Neuronal stem cell (in vitro differentiated cells): ENCODE results near the gene ANTXR1.

ENCODE experiments used
- DNase-seq: peaks from one replicate; pipeline ENCODE4 v3.0.0-alpha.2; 2013; ENCODE audit warnings: low spot score
- H2AFZ ChIP-seq: one replicate; pipeline ENCODE4 v1.6.1; 2013; ENCODE audit warnings: mild to moderate bottlenecking, low read length, inconsistent platforms
- H2AK5ac ChIP-seq: 2 replicates; pipeline ENCODE4 v1.6.1; 2013; ENCODE audit warnings: low read depth, mild to moderate bottlenecking, inconsistent platforms, low read length, moderate library complexity, mixed read lengths
- H2BK120ac ChIP-seq: 2 replicates; pipeline ENCODE4 v1.6.1; 2013; ENCODE audit warnings: low read depth, mild to moderate bottlenecking, inconsistent platforms, low read length, moderate library complexity, mixed read lengths
- H2BK12ac ChIP-seq: one replicate; pipeline ENCODE4 v1.6.1; 2013; ENCODE audit warnings: low read length, inconsistent platforms
- H2BK15ac ChIP-seq: 2 replicates; pipeline ENCODE4 v1.6.1; 2013; ENCODE audit warnings: mild to moderate bottlenecking, low read length, inconsistent platforms, mixed read lengths
- H2BK5ac ChIP-seq: one replicate; pipeline ENCODE4 v1.6.1; 2013; ENCODE audit warnings: inconsistent platforms, mild to moderate bottlenecking, low read length, moderate library complexity
- H3K14ac ChIP-seq: one replicate; pipeline ENCODE4 v1.6.1; 2013; ENCODE audit warnings: low read length, inconsistent platforms
- H3K18ac ChIP-seq: 2 replicates; pipeline ENCODE4 v1.6.1; 2013; ENCODE audit warnings: low read length, inconsistent platforms
- H3K23ac ChIP-seq: 2 replicates; pipeline ENCODE4 v1.6.1; 2013; ENCODE audit warnings: low read depth, mild to moderate bottlenecking, mixed read lengths, low read length, inconsistent platforms; ENCODE audit not compliant: poor library complexity
- H3K27ac ChIP-seq: replicated peaks from 3 replicates; pipeline ENCODE4 v1.5.1; 2013; ENCODE audit warnings: low read length, inconsistent platforms
- H3K27me3 ChIP-seq, 3 experiments: 2 replicates each; pipeline ENCODE4 v1.6.1; 2013; ENCODE audit warnings: low read length in 3 of 3, mild to moderate bottlenecking in 2 of 3, inconsistent platforms in 1 of 3, low read depth in 1 of 3, mixed read lengths in 1 of 3, moderate library complexity in 1 of 3; ENCODE audit not compliant: control insufficient read depth in 3 of 3, insufficient read depth in 3 of 3
- H3K36me3 ChIP-seq, 2 donors: replicated peaks in 1 of 2; 2 replicates each; pipeline ENCODE4 v1.6.1; 2013; ENCODE audit warnings: low read length in 2 of 2; ENCODE audit not compliant: control insufficient read depth in 2 of 2, insufficient read depth in 2 of 2
- H3K4ac ChIP-seq: 2 replicates; pipeline ENCODE4 v1.6.1; 2013; ENCODE audit warnings: inconsistent platforms, mild to moderate bottlenecking, low read length, moderate library complexity
- H3K4me1 ChIP-seq, 2 donors: 1 replicate in 1 of 2; 2 replicates in 1 of 2; pipeline ENCODE4 v1.6.1; 2013; ENCODE audit warnings: low read length in 2 of 2, low read depth in 1 of 2; ENCODE audit not compliant: control insufficient read depth in 2 of 2, insufficient read depth in 1 of 2
- H3K4me2 ChIP-seq: one replicate; pipeline ENCODE4 v1.6.1; 2013; ENCODE audit warnings: mild to moderate bottlenecking, low read length, inconsistent platforms; ENCODE audit not compliant: insufficient read depth, poor library complexity, severe bottlenecking
- H3K4me3 ChIP-seq, 2 donors: 2 replicates each; pipeline ENCODE4 v1.5.1; 2013; ENCODE audit warnings: low read length in 2 of 2, mild to moderate bottlenecking in 2 of 2, inconsistent platforms in 1 of 2, moderate library complexity in 1 of 2
- H3K79me1 ChIP-seq: one replicate; pipeline ENCODE4 v1.6.1; 2013; ENCODE audit warnings: low read depth, mild to moderate bottlenecking, inconsistent platforms, low read length, moderate library complexity
- H3K9ac ChIP-seq: one replicate; pipeline ENCODE4 v1.6.1; 2013; ENCODE audit warnings: mild to moderate bottlenecking, low read depth, low read length, inconsistent platforms; ENCODE audit not compliant: poor library complexity
- H3K9me3 ChIP-seq, 2 donors: replicated peaks in 1 of 2; 2 replicates each; pipeline versions ENCODE3 to v1.6.1; 2013; ENCODE audit warnings: low read length in 2 of 2, mild to moderate bottlenecking in 2 of 2, inconsistent platforms in 1 of 2, low read depth in 1 of 2, mixed read lengths in 1 of 2, moderate library complexity in 1 of 2; ENCODE audit not compliant: control insufficient read depth in 2 of 2, insufficient read depth in 1 of 2
- H4K8ac ChIP-seq: one replicate; pipeline ENCODE4 v1.6.1; 2013; ENCODE audit warnings: low read depth, mild to moderate bottlenecking, inconsistent platforms, low read length, moderate library complexity
- H4K91ac ChIP-seq: one replicate; pipeline ENCODE4 v1.6.1; 2013; ENCODE audit warnings: low read length, low read depth, mild to moderate bottlenecking, inconsistent platforms; ENCODE audit not compliant: poor library complexity
- WGBS, 2 donors: extraction: QIAGEN DNeasy Blood & Tissue Kit; methylation state at CpG; one replicate each; pipeline ENCODE4 v1.1.7; 2013; ENCODE audit warnings: missing lambda C conversion rate in 2 of 2, mixed read lengths in 1 of 2; ENCODE audit not compliant: insufficient read length in 2 of 2, insufficient replicate concordance in 1 of 2; ENCODE audit errors: extremely low coverage in 2 of 2; 5-methylcytosine and 5-hydroxymethylcytosine counted together

ANTXR1 gene

DNA sequence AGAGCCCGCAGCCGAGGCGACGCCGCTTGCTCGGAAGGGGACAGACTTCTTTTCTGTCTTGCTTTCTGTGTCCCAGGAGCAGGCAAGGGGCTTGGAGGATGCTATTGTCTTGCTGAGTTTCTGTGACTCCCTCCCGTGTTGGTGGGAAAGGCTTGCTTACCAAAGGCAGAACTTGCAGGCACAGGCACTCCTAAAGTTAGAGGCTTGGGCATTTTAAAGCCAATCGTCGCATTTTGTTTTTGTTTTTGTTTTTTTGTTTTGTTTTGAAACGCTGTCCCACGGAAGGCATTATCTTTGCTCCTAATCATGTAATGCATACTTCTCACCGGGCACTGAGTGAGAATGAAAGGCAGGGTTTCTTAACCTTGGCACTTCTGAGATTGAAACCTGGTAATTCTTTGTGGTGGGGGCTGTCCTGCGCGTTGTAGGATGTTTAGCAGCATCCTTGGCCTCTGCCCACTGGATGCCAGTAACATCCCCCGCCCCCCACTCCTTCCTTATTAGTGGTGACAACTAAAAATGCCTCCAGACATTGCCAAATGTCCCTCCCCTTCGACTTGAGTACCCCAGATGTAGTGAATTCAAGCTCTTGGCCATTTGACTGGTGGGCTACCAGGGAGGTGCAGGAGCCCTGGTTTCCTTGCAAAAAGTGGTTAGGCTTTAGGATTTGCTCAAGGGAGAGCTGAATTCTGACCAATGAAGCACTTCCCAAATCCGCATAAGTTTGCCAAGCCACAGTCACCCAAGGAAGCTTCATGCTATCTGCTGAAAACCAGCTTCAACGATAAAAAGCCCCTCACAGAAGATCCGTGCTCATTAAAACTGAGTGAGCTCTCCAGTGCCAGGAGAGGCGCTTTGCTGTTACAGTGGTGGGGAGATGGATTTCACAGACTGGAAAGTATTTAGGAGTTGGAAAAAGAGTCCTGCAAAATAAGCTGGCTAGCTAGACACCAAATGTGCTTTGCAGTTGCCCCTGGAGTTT lies 1.2 kb downstream of the ANTXR1 start:
- H2BK120ac ChIP-seq, result no peak overlapping the region
- H3K79me1 ChIP-seq, result no peaks in the 10 kb centered on the region

DNA sequence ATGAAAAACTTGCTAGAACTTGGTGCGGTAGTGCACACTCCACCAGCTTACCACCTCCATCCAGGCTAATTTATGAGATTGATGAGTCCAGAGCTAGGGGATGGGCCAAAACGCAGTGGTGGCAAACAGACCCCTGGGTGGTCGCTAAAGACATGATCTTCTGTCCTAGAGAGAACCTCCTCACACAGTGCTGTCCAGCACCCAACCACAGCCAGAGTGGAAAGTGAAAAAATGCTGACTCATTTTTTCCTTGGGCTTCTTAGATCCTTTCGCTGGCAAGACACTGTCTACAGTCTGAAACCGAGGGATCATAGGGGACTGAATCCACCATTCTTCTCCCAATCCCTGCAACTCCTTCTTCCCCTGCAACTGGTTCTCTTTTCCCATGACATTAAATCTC lies 4.1 kb downstream of the ANTXR1 start:
- Histone ChIP-seq H3K9ac (no peak overlapping the region), H3K27ac (no peak overlapping the region), H2BK12ac (no peak overlapping the region), H3K4me3 (no peak overlapping the region), H3K4me2 (no peak overlapping the region), H3K27me3 (peaks cover 0 to 5% (median 4%) of the 10 kb centered on the region in 3 experiments), H3K23ac (no peak overlapping the region), H2BK5ac (no peak overlapping the region), H3K14ac (no peak overlapping the region), H2AK5ac (no peak overlapping the region), H2BK15ac (no peak overlapping the region), H3K36me3 (peaks cover 0 to 19% of the 10 kb centered on the region in 2 donors), H3K79me1 (no peaks in the 10 kb centered on the region), H3K4me1 (peaks cover 4 to 5% of the 10 kb centered on the region in 2 donors), H4K8ac (no peak overlapping the region), H2AFZ (no peak overlapping the region), H2BK120ac (no peak overlapping the region), H3K4ac (no peak overlapping the region), H3K18ac (no peak overlapping the region), H3K9me3 (no peaks in the 10 kb centered on the region), H4K91ac (no peak overlapping the region)
- no peak for DNase-seq
- no CpG with 5 or more reads among the region's 5 CpGs for WGBS, 2 donors

More for the DNA sequence above, 1.2 kb downstream of the ANTXR1 start:
- Histone ChIP-seq H3K14ac (no peak overlapping the region), H3K23ac (no peak overlapping the region), H3K27me3 (peaks cover 0 to 19% (median 6%) of the 10 kb centered on the region in 3 experiments), H2BK5ac (no peak overlapping the region), H3K4me2 (peak overlapping the region; percentile 81), H3K9ac (peak overlapping the region; percentile 78), H2BK15ac (no peak overlapping the region), H4K91ac (no peak overlapping the region), H3K4me1 (peaks cover 4 to 5% of the 10 kb centered on the region in 2 donors), H2AK5ac (no peak overlapping the region), H3K18ac (peak overlapping the region; percentile 91), H4K8ac (no peak overlapping the region), H3K36me3 (peaks cover 0 to 19% of the 10 kb centered on the region in 2 donors), H2AFZ (peak overlapping the region; percentile 96), H3K4me3 (peak overlapping the region; percentile 83 to 96), H3K9me3 (no peaks in the 10 kb centered on the region), H2BK12ac (no peak overlapping the region), H3K27ac (no peak overlapping the region), H3K4ac (no peak overlapping the region)
- no CpG with 5 or more reads among the region's 20 CpGs for WGBS, 2 donors
- DNase-seq, result no peak

DNA sequence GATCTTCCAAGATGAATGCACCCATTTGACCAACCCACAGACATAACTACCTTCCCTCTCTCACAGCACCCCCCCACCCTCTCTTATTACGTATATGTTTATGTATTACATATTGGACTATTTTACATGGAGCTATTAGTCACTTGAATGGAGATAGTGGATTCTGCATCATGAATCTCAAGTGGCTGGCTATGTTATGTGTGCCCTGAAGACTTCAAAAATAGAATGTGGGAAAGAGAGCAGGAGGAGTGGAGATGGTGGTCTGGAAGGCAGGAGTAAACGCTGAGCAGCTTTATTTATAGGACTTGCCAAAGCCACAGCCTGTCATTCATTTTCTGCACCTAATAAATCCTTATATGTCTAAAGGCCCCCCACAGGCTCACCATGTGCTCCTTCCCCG lies 4.9 kb downstream of the ANTXR1 start:
- H2BK12ac ChIP-seq, result no peak overlapping the region
- H3K4me3 ChIP-seq, result no peak overlapping the region

GRCh38 chr2:69018678-69019095 lies 5.7 kb downstream of the ANTXR1 start:
- Histone ChIP-seq H3K27me3 (no peaks in the 10 kb centered on the region), H2AK5ac (no peak overlapping the region), H3K79me1 (no peaks in the 10 kb centered on the region), H3K4me1 (peaks cover 2 to 3% of the 10 kb centered on the region in 2 donors), H3K14ac (no peak overlapping the region), H3K4me2 (no peak overlapping the region), H3K23ac (no peak overlapping the region), H3K27ac (no peak overlapping the region), H3K4ac (no peak overlapping the region), H4K91ac (no peak overlapping the region), H2BK15ac (no peak overlapping the region), H3K4me3 (no peak overlapping the region), H3K9ac (no peak overlapping the region), H2BK12ac (no peak overlapping the region), H3K18ac (no peak overlapping the region), H2BK120ac (no peak overlapping the region), H2AFZ (no peak overlapping the region), H2BK5ac (no peak overlapping the region), H3K9me3 (no peaks in the 10 kb centered on the region), H3K36me3 (peaks cover 0 to 19% of the 10 kb centered on the region in 2 donors), H4K8ac (no peak overlapping the region)
- no peak for DNase-seq
- no CpG with 5 or more reads among the region's 4 CpGs for WGBS, 2 donors

More for the DNA sequence above, 4.9 kb downstream of the ANTXR1 start:
- no peak overlapping the region for H3K9ac ChIP-seq
- H4K91ac ChIP-seq, result no peak overlapping the region
- WGBS, 2 donors, result no CpG with 5 or more reads among the region's 3 CpGs
- H3K79me1 ChIP-seq, result no peaks in the 10 kb centered on the region
- no peak overlapping the region for H3K27ac ChIP-seq
- no peak overlapping the region for H2AFZ ChIP-seq
- no peaks in the 10 kb centered on the region for H3K9me3 ChIP-seq
- peaks cover 2 to 3% of the 10 kb centered on the region in 2 donors for H3K4me1 ChIP-seq
- no peak overlapping the region for H2BK5ac ChIP-seq
- H3K4me2 ChIP-seq, result no peak overlapping the region
- no peaks in the 10 kb centered on the region for H3K27me3 ChIP-seq
- H2AK5ac ChIP-seq, result no peak overlapping the region
- no peak overlapping the region for H3K23ac ChIP-seq
- no peak overlapping the region for H3K14ac ChIP-seq
- no peak overlapping the region for H3K18ac ChIP-seq
- no peak for DNase-seq
- H3K36me3 ChIP-seq, result peaks cover 0 to 19% of the 10 kb centered on the region in 2 donors
- no peak overlapping the region for H4K8ac ChIP-seq
- H2BK15ac ChIP-seq, result no peak overlapping the region
- no peak overlapping the region for H2BK120ac ChIP-seq
- H3K4ac ChIP-seq, result no peak overlapping the region
